ENCODE results near the gene BICDL2.

The BICDL2 gene

DNA sequence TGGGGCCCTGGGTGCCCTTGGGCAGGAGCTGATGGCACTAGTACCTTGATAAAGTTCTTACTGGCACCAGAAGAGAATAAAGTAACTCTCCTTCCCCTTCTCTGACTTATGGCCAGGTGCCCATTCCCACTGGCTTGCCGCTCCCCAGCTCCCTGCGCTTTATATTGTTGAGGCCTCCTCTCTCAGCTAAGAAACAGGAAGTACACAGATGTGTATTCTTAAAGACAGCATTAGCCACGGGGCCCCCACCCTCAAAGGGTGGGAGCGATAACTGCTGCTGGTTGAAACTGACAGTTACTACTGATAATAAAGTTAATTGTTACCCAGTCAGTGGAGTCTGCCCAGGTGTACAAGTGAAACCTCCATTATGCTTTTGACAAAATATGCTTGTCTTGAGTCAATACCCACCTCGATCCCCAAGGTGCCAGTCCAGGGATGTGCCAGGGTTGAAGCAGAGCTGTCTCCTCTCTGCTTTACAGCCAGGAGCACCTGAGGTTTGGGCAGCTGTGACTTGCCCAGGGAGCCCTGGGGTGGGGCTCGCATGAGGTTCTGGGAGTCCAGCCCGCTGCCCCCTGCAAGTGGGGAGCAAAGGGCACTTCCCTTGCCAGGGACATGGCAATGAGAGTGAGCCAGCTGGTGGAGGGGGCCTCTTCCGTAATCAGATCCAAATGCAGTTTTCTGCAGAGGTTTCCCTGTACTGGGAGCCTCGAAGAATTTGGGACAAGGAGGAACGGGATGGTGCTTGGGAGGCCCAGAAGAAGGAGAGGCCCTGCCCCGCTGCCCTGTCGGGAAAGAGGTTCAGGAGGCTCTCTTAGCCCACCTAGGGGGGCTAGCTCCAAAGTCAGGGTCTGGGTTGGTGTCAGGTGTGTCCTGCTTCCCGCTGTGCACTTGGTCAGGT is 29.4 kb downstream of the BICDL2 start:
- no peak for FAIRE-seq

DNA sequence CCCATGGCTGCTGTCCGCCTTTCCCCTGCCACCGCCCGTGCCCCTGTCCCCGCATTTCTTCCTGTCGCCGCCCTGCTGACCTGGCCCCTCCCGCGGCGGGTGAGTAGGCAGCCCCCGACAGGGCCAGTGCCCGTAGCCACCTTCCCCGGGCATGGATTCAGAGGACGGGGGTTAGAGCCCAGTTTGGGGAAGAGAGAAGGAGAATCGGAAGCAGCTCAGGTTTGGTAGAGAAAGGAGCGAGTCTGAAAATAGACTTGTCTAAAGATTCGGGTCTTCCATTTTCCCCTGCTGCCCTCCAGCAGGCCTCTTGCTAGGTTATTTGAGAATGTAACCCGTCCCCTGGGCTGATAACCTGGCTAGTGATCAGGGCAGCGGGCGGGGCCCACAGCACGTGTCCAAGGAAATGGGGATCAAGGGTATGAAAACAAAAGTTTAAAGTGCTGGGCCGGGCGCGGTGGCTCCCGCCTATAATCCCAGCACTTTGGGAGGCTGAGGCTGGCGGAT is 31.9 kb downstream of the BICDL2 start:
- FAIRE-seq, result no peak

DNA sequence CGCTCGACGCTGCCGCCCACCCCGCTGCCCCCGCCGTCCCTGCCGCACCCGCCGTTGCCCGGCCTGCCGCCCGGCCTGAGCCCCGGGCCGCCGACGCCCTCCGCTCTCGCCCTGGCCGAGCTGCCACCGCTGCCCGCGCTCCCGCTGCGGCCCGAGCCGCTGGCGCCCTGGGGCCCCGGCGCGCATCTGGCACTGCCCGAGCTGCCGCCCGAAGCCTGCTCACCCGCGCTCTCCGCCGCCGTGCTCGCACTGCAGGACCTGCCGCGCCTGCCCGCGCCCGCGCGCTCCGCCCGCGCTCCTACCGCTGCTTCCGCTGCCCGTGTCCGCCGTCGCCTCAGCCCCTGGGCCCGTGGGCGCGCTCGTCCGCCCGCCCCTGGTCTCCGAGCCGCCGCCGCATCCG is 32.4 kb downstream of the BICDL2 start:
- FAIRE-seq, result no peak

DNA sequence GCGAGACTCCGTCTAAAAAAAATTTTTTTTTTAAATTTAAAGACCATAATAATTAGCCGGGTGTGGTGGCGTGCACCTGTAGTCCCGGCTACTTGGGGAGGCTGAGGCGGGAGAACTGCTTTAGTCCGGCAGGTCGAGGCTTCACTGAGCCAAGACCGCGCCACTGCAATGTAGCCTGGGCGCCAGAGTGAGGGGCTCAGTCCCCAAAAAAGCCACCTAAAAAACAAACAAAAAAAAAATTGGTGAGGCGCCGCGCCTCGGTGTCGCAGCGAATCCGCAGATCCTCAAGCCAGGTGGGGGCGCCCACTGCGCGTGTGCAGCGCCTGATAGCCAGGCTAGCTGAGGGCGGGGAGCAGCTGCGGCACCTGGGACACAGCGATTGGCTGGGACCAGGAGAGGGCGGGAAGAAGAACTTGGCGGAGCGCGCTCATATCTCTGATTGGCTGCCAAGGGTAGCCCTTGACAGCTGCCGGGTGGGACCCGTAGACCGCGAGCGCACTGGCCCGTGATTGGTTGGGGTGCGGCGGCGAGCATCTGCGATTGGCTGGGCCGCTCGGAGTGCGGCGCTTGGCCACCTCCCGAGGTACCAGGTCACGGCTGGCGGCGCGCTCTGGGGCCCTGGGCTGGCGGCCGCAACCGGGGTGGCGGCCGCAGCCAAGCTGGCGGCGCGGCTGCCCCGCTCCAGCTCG is 33.0 kb downstream of the BICDL2 start:
- FAIRE-seq, result peak; percentile 86

DNA sequence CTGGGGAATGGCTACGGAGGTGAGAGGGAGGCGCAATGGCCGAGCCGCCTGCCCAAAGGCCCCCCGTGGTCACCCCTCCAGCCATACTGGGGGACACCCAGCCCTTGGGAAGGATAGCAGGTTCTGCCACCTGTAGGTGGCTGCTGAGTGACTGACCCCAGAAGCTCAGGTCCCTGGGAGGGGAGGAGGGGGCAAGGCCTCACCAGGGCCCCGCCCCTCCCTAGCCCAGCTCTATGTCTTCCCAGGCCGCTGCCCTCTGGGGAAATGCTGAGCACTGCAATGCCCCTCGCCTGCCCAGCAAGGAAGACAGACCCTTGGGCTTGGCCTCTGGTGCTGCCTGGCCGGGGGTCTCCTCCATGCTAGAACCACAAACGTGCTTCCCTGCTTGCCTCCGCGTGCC is 35.4 kb downstream of the BICDL2 start:
- FAIRE-seq, result no peak

DNA sequence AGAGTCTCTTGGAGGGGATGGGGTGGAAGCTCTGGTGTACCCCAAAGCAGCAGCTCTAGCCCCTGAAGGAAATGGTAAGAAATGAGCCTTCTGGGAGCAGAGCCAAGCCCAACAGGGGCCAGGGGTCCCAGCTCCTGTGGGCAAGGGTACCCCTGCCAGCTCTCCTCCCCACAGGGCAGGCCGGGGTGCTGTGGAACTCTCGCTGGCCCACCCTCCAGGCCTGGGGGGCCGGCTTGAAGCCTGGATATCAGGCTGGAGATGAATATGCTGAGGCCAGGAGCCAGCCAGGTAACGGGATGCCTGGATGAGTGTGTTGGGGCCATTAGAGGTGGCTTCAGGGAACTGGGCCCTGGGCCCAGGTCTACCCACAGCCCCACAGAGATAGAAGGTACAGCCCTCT is 36.2 kb downstream of the BICDL2 start:
- FAIRE-seq, result no peak

DNA sequence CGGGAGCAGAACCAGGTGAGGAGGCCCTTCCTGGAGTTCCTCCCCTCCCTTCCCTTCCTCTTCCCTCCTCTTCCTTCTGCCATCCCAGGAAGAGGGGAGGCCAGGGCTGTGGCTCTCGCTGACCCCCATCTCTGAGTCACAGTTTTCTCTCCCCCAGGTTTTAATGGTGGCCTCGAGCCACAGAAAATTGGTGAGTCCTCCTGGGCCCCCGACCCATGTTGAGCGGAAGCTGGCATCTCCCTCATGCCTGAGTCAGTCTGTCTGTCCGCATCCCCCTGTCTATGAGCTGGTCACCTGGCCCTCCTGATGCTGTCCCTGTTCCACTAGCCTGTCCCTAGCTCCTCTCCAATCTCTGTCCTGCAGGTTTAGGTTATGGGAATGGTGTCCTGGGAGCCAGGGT is 36.8 kb downstream of the BICDL2 start:
- FAIRE-seq, result no peak

DNA sequence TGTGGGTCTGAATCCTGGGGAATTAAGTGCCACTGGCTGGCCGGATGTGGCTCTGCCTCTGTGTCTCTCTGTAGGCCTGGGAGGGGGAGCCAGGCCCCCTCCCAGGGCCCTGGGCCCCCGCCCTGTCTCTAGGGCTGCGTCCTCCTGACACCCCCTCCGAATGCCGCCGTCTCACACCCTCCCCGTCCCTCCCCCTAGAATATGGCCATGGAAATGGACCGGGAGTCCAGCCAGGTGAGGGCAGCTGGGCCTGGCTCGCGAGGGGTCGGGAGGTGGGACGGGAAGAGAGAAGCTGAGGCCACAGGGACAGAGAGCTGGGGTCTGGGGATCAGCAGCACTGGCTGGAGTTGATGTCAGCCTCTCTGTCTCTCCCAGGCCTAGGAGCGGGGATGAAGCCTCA is 40.4 kb downstream of the BICDL2 start:
- FAIRE-seq, result no peak

DNA sequence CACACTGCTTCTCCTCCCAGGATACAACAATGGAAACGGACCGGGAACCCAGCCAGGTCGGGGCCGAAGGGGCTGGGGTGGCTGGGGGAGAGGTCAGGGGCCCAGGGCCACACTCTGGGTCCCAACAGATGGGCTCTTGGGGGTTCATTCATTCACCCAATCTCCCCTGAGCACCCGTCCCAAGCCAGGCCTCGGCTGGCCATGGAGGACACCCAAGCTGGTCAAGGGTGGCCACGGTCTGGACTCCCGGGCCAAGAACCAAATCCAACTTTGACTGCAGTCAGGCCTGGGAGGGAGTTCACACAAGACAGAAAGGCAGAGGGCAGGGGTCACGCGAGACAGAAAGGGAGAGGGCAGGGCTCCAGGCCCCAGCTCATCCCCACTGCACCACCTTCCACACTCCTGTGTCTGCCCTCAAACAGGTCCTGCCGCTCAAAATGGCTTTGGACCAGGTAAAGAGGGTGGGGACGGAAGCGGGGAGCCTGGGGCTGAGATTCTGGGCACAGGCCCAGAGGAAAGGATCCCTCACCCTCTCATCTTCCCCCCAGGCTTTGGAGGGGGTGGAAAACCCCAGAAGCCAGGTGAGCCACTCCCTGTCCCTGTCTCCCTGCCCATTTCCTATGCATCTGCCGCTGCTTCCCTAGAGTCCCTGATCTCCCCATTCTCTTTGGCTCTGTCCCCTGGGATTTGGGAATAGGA is 44.2 kb downstream of the BICDL2 start:
- no peak for FAIRE-seq

DNA sequence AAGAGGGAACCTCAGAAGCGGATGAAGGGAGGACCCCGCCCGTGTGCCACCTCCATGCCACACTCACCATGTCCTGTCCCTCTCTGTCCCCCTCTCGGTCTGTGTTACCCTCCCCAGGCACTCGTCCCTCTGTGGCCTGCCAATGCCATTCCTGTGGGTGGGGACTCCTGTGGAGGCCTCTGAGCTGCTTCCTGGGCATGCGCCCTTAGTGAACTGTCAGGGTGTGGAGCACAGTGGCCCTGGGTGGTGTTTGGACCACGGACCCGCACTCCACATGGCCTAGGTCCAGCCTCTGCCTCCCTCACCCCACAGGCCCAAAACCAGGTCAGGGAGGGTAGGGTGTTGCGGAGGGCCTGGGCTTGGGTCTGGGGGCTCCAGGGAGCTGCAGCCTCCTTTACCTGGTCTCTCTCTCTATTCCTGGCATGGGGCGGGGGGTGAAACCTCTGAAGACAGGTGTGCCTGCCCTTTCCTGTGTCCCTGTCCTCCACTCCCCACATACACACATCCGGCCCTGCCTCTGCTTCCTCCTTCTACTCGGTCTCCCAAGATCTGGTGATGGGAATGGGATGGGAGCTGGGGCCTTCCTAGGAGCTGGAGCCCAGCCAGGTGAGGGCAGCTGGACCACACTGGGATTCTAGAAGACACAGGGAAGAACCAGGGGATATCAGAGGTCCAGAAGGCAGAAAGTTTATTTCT is 45.0 kb downstream of the BICDL2 start:
- no peak for FAIRE-seq

DNA sequence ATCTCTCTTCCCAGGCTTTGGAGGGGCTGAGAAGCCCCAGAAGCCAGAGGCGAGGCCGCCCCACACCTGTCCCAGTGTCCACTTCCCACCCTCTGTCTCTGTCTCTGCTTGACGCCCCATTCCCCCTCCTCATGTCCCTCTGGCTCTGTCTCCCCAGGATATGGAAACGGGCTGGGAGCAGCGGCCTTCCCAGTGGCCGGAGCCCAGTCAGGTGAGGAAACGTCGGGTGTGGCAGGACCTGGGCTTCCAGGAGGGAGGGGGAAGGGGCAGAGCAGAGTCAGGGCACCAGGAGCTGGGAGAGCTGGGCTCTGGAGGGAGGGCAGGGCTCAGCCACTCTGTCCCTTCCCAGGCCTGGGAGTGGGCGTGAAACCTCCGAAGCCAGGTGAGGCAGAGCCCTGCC is 45.9 kb downstream of the BICDL2 start:
- no peak for FAIRE-seq

DNA sequence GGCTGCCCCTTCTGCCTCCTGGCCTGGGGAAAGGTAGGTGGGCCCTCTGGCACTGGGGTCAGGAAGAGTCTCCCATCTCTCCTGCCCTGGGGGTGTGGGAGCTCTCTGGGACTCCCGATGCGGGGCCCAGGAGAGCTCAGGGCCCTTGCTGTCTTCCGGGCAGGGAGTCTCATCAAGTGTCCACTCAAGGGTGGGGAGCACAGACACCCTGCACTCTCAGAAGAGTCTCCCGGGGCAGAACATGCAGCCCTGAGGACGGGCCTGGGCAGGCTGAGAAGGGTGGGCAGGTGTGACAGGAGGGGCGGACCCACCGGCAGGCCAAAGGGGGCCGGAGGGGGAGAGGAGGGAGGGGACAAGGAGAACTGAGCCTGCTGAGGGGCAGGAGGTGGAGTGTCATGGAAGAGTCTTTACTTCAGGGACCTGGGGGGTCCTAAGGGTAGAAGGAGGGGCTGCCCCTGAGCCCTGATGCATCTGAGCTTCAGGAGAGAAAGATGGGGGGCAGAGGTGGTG is 48.1 kb downstream of the BICDL2 start:
- no peak for FAIRE-seq

DNA sequence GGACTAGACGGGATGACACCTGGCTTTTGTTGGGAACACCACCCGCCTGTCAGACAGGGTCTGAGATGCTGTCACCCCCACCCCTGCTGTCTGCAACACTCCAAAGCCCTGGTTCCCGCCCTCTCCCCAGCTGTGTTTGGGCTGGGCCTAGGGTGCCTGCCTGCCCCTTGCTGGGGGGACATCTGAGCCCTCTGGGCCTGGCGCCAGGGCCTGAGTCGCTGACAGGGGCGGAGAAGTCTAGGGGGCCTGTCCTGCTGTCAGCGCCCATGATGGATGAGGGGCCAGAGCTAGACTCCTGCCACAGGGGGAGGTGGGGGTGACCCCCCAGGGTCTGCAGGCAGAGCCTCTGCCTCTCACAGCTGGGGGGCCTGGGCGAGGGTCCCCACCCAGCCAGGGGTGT is 48.9 kb downstream of the BICDL2 start:
- no peak for FAIRE-seq

DNA sequence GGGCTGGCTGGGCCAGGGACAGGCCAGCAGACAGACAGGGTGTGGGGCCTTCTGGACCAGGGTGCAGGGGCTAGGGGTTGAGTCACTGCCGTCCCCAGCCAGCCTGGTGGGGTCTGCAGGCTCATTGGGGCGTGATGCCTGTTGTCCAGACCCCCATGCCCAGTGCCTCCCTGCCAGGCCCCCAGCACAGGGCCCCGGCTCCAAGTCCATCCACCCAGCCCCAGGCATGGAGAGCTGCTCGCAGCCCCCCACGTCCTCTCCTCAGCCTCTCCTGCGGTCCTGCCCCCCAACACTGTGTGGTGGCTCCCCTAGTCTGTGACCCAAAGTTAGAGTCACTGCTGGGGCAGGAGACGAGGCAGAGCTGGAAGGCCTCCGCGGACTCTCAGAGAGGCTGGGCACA is 49.5 kb downstream of the BICDL2 start:
- FAIRE-seq, result no peak

DNA sequence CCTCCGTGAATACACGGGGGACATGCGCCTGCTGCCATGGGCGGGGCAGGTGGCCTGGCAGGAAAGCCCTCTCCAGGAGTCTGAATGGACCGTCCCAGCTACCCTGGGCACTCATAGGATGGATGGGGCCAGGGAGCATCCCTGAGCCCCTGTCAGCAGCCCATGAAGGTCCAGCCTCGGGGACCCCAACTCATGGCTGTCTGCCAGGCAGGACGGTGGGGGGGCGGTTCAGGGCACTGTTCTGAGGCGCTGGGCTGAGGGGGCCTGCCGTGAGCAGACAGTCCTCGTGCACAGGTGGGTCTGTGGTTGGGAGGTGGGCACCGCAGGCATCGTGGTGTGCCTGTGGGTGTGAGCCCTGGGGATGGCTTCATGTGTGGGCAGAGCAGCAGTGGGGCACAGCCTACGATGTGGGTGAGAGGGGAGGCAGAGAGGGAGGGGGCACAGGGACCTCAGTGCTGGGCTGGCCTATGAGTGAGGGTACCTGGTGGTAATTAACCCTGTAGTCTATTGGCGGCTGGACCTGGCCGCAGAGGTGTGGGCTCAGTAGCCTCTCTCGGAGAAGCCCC is 50.0 kb downstream of the BICDL2 start:
- no peak for FAIRE-seq

DNA sequence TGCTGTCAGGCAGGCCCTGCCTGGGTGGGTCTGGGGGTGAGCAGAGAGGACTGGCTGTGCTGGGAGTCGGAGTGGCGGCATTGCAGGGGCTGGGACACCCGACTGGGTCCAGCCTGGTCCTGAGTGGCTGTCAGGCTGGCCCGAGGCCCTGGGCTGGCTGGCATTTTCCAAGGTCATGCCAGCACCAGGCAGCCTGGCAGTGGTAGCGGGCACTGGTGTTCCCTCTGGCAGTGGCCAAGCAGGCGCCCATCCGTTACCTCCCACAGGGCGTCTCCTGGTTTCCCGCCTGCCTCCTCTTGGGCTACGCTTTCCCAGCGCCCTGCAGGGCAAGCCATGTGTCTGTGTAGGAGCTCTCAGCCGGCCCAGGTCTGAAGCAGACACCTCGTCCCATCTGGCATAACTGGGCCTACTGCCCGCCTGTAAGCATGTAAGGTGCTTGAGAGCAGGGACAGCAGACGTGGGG is 50.8 kb downstream of the BICDL2 start:
- FAIRE-seq, result no peak

DNA sequence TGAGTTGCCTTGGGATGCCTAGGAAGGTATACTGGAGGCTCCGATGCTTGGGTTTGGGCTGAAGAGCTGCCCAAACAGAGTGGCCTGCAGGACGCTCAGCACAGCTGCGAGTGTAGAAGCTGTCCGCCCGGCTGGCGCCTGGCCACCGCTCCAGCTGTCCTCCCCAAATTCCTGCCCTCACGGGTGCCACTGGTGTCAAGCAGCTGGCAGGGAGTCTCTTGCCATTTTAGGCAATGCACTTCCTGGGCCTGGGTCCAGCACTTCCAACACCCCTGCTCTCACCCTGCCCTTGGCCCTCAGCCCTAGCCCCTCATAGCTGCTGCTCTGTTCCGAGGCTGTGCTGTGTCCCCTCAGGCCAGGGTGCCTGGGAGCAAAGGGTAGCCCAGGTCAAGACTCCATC is 51.3 kb downstream of the BICDL2 start:
- FAIRE-seq, result no peak

DNA sequence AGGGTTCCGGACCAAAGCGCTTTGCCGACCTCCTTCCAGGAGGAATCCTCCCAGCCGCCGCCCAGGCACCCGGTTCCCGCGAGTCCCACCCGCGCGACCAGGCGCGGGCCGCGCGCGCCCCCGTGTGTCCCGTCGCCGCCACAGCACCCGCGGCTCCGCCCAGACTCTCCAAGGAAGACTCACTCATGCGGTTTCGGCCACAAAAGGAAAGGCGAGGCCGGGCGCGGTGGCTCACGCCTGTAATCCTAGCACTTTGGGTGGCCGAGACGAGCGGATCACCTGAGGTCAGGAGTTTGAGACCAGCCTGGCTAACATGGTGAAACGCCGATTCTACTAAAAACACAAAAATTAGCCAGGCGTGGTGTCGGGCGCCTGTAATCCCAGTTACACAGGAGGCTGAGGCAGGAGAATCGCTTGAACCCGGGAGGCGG is 53.0 kb downstream of the BICDL2 start:
- FAIRE-seq, result no peak

DNA sequence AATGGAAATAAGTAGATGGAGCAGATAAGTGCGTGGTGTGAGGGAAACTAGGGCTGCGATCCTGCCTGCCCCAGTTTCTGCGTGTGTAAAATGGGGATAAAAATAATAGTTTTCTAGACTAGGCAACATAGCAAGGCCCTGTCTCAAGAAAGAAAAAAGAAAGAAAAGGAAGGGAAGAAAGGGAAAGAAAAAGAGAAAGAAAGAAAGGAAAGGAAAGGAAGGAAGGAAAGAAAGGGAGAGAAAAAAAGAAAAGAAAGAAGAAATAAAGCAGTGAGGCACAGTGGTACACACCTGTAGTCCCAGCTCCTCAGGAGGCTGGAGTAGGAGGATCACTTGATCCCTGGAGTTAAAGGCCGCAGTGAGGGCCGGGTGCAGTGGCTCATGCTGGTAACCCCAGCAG is 54.3 kb downstream of the BICDL2 start:
- FAIRE-seq, result no peak

DNA sequence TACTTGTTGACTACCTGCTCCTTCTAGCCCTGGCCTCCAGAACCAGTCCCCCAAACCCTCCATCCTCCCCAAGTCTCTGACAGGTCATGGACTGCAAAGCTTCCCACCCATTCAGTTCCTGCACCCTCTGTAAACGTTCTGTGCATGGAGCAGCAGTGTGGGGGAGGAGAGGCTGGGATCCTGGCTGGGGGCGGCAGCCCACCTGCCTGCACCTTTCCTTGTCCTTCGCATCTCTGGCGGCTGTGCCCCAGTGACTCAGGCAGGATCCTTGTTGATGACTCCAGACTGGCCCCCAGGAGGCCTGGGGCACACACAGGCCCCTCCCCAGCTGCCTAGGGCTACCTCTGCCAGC is 54.9 kb downstream of the BICDL2 start:
- no peak for FAIRE-seq

DNA sequence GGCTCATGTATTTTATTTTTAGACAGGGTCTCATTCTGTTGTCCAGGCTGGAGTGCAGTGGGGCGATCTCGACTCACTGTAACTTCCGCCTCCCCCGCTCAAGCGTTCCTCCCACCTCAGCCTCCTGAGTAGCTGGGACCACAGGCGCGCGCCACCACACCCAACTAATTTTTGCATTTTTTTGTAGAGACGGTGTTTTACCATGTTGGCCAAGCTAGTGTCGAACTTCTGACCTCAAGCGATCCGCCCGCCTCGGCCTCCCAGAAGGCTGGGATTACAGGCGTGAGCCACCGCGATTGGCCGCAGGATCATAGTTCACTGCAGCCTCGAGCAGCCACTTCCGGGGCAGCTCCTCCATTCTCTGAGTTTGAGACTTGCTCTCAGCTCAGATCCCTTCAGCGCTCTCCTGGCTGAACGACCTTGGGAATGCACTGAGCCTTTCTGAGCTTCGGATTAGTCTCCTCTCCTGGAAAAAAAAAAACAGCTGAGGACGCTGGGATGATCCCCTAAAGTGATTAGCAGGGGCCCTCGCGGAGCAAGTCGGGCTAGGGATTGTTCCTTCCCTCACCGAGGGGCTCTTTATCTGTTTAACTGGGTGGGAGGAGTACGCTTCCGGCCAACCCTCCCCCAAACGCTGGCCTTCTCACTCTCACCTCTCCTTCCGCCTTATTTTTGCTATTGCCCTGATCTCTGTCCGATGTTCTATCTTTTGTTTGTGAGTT is 55.4 kb downstream of the BICDL2 start:
- no peak for FAIRE-seq

All from islet of Langerhans (tissue), 1 donor.